Mesendoderm (in vitro differentiated cells): Measurements from ENCODE around the gene HECTD2.
"Not testable (repeated sequence)": the region's sequence is repeated elsewhere in the genome, so short reads cannot be mapped to it uniquely, and the experiment has no call there.

Source experiments
- DNase-seq: peaks from one replicate; pipeline ENCODE4 v3.0.0; 2013
- H2AK5ac ChIP-seq: 2 replicates; pipeline ENCODE4 v1.6.1; 2013; ENCODE audit warnings: low read length, inconsistent platforms
- H2BK120ac ChIP-seq: 2 replicates; pipeline ENCODE4 v1.6.1; 2013; ENCODE audit warnings: low read depth, mild to moderate bottlenecking, low read length, moderate library complexity, mixed read lengths
- H2BK15ac ChIP-seq: replicated peaks from 2 replicates; pipeline ENCODE4 v1.6.1; 2013; ENCODE audit warnings: low read depth, mild to moderate bottlenecking, moderate library complexity
- H2BK5ac ChIP-seq: 2 replicates; pipeline ENCODE4 v1.6.1; 2013; ENCODE audit warnings: low read length, inconsistent platforms
- H3K18ac ChIP-seq: 2 replicates; pipeline ENCODE4 v1.6.1; 2013; ENCODE audit warnings: mild to moderate bottlenecking, low read length, mixed read lengths
- H3K23ac ChIP-seq: one replicate; pipeline ENCODE4 v1.6.1; 2013; ENCODE audit warnings: low read length
- H3K27ac ChIP-seq: 2 replicates; pipeline ENCODE4 v1.5.1; 2013; ENCODE audit warnings: low read depth, mild to moderate bottlenecking, inconsistent platforms, low read length, moderate library complexity
- H3K27me3 ChIP-seq: 2 replicates; pipeline ENCODE4 v1.6.1; 2013; ENCODE audit warnings: low read length, control low read depth, mild to moderate bottlenecking, inconsistent platforms; ENCODE audit not compliant: insufficient read depth, poor library complexity
- H3K36me3 ChIP-seq: 2 replicates; pipeline ENCODE4 v1.6.1; 2013; ENCODE audit warnings: low read length, inconsistent platforms; ENCODE audit not compliant: control insufficient read depth, insufficient read depth
- H3K4ac ChIP-seq: one replicate; pipeline ENCODE4 v1.6.1; 2013; ENCODE audit warnings: low read depth, mild to moderate bottlenecking, low read length, moderate library complexity
- H3K4me1 ChIP-seq: 2 replicates; pipeline ENCODE4 v1.6.1; 2013; ENCODE audit warnings: low read depth, low read length, inconsistent platforms; ENCODE audit not compliant: control insufficient read depth
- H3K4me2 ChIP-seq: 2 replicates; pipeline ENCODE4 v1.6.1; 2013; ENCODE audit warnings: low read length
- H3K4me3 ChIP-seq: 2 replicates; pipeline ENCODE4 v1.5.1; 2013; ENCODE audit warnings: mild to moderate bottlenecking, low read length
- H3K56ac ChIP-seq: one replicate; pipeline ENCODE4 v1.6.1; 2013; ENCODE audit warnings: low read length
- H3K79me1 ChIP-seq: 2 replicates; pipeline ENCODE4 v1.6.1; 2013; ENCODE audit warnings: low read length, inconsistent platforms
- H3K79me2 ChIP-seq: 2 replicates; pipeline ENCODE4 v1.6.1; 2013; ENCODE audit warnings: mild to moderate bottlenecking, low read length; ENCODE audit not compliant: control insufficient read depth, insufficient read depth
- H3K9ac ChIP-seq: 2 replicates; pipeline ENCODE4 v1.6.1; 2013; ENCODE audit warnings: low read length, inconsistent platforms
- H4K5ac ChIP-seq: one replicate; pipeline ENCODE4 v1.6.1; 2013; ENCODE audit warnings: low read length
- H4K8ac ChIP-seq: one replicate; pipeline ENCODE4 v1.6.1; 2013; ENCODE audit warnings: low read depth, mild to moderate bottlenecking, control low read depth, low read length, moderate library complexity
- WGBS: extraction: QIAGEN DNeasy Blood & Tissue Kit; methylation state at CpG from one replicate; pipeline ENCODE4 v1.1.7; 2013; ENCODE audit warnings: low lambda C conversion rate, missing lambda C conversion rate; ENCODE audit not compliant: insufficient coverage; ENCODE audit errors: extremely low coverage; 5-methylcytosine and 5-hydroxymethylcytosine counted together

HECTD2 gene

DNA sequence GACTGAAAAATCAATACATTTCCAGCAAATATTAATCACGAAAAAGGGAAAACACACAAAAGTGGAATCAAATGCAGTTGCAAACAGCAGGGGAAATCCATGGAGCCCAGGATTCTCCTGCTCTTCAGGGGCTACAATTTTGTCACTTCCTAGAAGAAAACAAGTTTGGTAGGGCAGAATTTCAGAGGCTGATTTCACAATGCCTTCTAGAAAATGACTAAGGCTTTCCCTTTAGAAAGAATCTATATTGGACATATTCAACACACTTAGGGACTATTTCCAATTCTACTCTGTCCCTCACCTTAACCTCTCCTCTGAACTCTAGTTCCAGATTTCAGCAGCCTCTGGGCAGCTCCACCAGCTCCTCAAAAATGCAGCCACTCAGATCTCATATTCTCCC, 111.3 kb downstream of the HECTD2 start:
- Histone ChIP-seq H4K8ac (no peak overlapping the region), H2AK5ac (no peak overlapping the region), H3K36me3 (no peaks in the 10 kb centered on the region), H3K56ac (no peak overlapping the region), H3K23ac (no peak overlapping the region), H4K5ac (no peak overlapping the region), H3K4me1 (no peaks in the 10 kb centered on the region), H3K18ac (no peak overlapping the region), H3K27me3 (no peaks in the 10 kb centered on the region), H3K79me1 (no peaks in the 10 kb centered on the region), H3K79me2 (no peaks in the 10 kb centered on the region), H2BK15ac (no peak overlapping the region), H3K27ac (no peak overlapping the region), H2BK120ac (no peak overlapping the region), H3K4ac (no peak overlapping the region), H3K4me3 (no peak overlapping the region), H3K9ac (no peak overlapping the region), H2BK5ac (no peak overlapping the region), H3K4me2 (no peak overlapping the region)
- WGBS = no CpG with 5 or more reads among the region's 1 CpG
- no peak for DNase-seq

DNA sequence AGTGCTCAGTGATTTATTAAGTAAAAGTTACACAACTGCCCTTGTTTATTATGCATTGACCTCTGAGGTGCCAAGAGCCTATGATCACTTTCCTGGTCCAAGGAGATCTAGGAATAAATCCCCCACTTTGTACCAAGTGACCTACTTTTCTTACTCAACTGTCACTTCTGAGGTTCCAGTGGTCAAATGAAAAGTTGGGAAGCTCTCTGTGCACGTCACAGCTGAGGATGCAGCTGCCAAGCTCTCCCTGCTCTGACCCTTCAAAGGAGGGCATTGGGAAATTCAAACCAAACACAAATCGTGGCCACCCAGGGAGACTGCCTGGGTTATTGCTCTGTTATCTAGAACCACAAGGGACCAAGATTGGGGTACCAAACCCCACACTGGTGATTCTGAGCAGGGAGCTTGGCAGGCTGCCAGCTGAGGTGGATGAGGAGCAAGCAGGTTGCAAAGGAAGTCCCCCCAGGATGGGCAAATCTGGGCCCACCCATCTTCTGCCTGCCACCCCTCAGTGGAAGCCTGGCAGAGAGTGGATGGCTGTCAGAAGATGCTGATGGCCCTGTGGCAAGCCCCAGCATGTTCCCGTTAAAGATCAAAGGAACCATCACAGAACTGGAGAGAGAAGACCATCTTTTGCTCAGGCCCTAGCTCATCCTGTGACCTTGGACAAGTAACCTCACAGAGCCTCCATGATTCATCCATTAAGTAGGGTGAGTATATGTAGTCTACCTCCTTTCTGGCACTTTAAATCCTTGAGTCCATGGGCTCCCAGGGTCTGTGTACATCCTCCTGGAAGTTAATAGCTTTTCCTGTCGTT, 116.0 kb downstream of the HECTD2 start:
- Histone ChIP-seq H2BK120ac (no peak overlapping the region), H2BK5ac (no peak overlapping the region), H3K4me3 (no peak overlapping the region), H3K36me3 (no peaks in the 10 kb centered on the region), H3K27ac (no peak overlapping the region), H3K4me1 (no peaks in the 10 kb centered on the region), H3K4me2 (no peak overlapping the region), H3K18ac (no peak overlapping the region), H2BK15ac (no peak overlapping the region), H3K27me3 (no peaks in the 10 kb centered on the region), H3K56ac (no peak overlapping the region), H3K9ac (no peak overlapping the region), H3K79me1 (no peaks in the 10 kb centered on the region), H4K5ac (no peak overlapping the region), H2AK5ac (no peak overlapping the region), H3K4ac (no peak overlapping the region), H4K8ac (no peak overlapping the region), H3K79me2 (no peaks in the 10 kb centered on the region), H3K23ac (no peak overlapping the region)
- no peak for DNase-seq
- WGBS = no CpG with 5 or more reads among the region's 4 CpGs

DNA sequence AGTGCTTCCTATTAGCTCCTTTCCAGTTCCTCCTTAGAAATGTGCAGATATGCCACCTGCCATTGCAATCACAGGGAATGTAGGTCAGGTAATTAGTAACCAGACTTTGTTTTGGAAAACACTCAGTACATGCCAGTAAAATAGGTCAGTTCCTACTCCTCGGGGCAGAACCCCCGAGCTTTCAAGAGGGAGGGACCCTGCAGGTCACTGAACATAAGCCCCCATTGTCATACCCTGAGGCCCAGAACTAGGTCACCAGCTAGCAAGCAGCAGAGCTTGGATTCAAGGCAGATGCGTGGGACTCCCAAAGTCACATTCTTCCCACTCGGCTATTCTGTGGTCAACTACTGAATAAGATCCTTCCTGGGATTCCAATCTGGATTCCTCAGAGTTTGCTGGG, 117.9 kb downstream of the HECTD2 start:
- Histone ChIP-seq H3K56ac (no peak overlapping the region), H3K4me2 (no peak overlapping the region), H4K8ac (no peak overlapping the region), H3K4ac (no peak overlapping the region), H3K23ac (no peak overlapping the region), H3K27ac (no peak overlapping the region), H3K9ac (no peak overlapping the region), H3K27me3 (no peaks in the 10 kb centered on the region), H3K4me1 (no peaks in the 10 kb centered on the region), H3K79me1 (no peaks in the 10 kb centered on the region), H3K36me3 (no peaks in the 10 kb centered on the region), H2BK5ac (no peak overlapping the region), H2BK120ac (no peak overlapping the region), H3K79me2 (no peaks in the 10 kb centered on the region), H4K5ac (no peak overlapping the region), H2AK5ac (no peak overlapping the region), H2BK15ac (no peak overlapping the region), H3K18ac (no peak overlapping the region), H3K4me3 (no peak overlapping the region)
- no CpG with 5 or more reads among the region's 4 CpGs for WGBS
- DNase-seq = no peak

DNA sequence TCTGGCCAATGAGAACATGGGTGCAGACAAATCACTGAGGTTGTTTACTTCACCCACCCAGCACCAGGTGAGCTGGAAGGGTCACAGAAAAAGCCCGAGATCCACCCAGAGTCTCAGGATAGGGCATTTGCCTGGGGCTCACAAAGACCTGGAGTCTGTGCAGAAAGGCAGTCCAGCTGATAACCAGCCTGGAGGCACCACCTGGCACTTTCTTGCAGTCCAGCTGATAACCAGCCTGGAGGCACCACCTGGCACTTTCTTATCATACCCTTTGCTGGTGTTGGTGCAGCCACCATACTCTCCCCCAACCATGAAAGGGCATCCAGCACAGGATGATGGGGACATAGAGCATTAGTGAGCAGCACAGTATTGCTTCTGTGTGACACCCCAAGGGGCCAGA, 118.6 kb downstream of the HECTD2 start:
- H3K4ac ChIP-seq = no peak overlapping the region
- no peak overlapping the region for H3K23ac ChIP-seq
- H2BK5ac ChIP-seq = no peak overlapping the region
- H2BK120ac ChIP-seq = no peak overlapping the region
- no peak overlapping the region for H3K4me2 ChIP-seq
- H4K8ac ChIP-seq = no peak overlapping the region
- no peaks in the 10 kb centered on the region for H3K79me2 ChIP-seq
- no peak overlapping the region for H4K5ac ChIP-seq
- no peak overlapping the region for H3K9ac ChIP-seq
- no peak overlapping the region for H3K18ac ChIP-seq
- no peaks in the 10 kb centered on the region for H3K79me1 ChIP-seq
- no peaks in the 10 kb centered on the region for H3K36me3 ChIP-seq
- no peaks in the 10 kb centered on the region for H3K4me1 ChIP-seq
- no peak overlapping the region for H3K56ac ChIP-seq
- no peaks in the 10 kb centered on the region for H3K27me3 ChIP-seq
- H3K27ac ChIP-seq = no peak overlapping the region
- H2BK15ac ChIP-seq = no peak overlapping the region
- no peak for DNase-seq
- H3K4me3 ChIP-seq = no peak overlapping the region
- no CpG with 5 or more reads among the region's 1 CpG for WGBS
- H2AK5ac ChIP-seq = no peak overlapping the region

DNA sequence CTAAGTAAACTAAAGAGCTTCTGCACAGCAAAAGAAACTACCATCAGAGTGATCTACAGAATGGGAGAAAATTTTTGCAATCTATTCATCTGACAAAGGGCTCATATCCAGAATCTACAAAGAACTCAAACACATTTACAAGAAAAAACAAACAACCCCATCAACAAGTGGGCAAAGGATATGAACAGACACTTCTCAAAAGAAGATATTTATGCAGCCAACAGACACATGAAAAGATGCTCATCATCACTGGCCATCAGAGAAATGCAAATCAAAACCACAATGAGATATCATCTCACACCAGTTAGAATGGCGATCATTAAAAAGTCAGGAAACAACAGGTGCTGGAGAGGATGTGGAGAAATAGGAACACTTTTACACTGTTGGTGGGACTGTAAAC, 124.6 kb downstream of the HECTD2 start:
- not testable (repeated sequence) for H3K56ac ChIP-seq, DNase-seq, H3K4me2 ChIP-seq, H3K36me3 ChIP-seq, H3K79me1 ChIP-seq, H3K23ac ChIP-seq, H3K27ac ChIP-seq, H3K79me2 ChIP-seq, H2BK120ac ChIP-seq, H4K8ac ChIP-seq, H2AK5ac ChIP-seq, H4K5ac ChIP-seq, H3K4me3 ChIP-seq, H2BK5ac ChIP-seq, H3K4me1 ChIP-seq, H3K9ac ChIP-seq, H3K18ac ChIP-seq, H3K27me3 ChIP-seq, H3K4ac ChIP-seq, H2BK15ac ChIP-seq
- WGBS = no CpG with 5 or more reads among the region's 1 CpG

DNA sequence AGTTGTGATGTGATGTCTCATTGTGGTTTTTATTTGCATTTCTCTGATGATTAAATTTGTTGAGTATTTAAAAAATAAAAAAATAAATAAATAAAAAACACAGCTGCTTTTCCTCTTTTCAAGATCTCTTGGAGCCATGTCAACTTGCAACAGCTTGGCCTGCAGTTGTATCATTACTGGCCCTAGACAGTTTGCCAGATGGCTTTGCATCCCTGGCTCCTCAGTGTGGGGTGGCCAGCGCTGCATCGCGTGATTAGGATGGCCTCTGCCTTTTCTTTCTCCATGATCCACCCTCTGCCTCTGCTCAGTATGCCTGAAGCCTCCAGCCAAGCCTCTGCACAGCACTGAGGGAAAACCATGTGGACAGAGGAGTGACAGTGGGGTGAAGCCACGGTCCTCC, 126.0 kb downstream of the HECTD2 start:
- no peak for DNase-seq
- Histone ChIP-seq H2BK15ac (no peak overlapping the region), H3K79me1 (no peaks in the 10 kb centered on the region), H3K4ac (no peak overlapping the region), H3K27me3 (no peaks in the 10 kb centered on the region), H4K5ac (no peak overlapping the region), H3K36me3 (no peaks in the 10 kb centered on the region), H2AK5ac (no peak overlapping the region), H3K4me3 (no peak overlapping the region), H3K4me2 (no peak overlapping the region), H2BK120ac (no peak overlapping the region), H4K8ac (no peak overlapping the region), H3K9ac (no peak overlapping the region), H3K4me1 (no peaks in the 10 kb centered on the region), H3K23ac (no peak overlapping the region), H3K79me2 (no peaks in the 10 kb centered on the region), H2BK5ac (no peak overlapping the region), H3K27ac (no peak overlapping the region), H3K18ac (no peak overlapping the region), H3K56ac (no peak overlapping the region)
- WGBS = no CpG with 5 or more reads among the region's 4 CpGs
